ENCODE data around the gene PIGP. TPM values are rescaled to one million over a fixed set of nuclear protein-coding genes. Genes with fewer than 3 reads are reported as not detected.

Gene PIGP
- total RNA-seq, 2 donors from 2014 or later = 12.9 to 22.1 TPM

DNA sequence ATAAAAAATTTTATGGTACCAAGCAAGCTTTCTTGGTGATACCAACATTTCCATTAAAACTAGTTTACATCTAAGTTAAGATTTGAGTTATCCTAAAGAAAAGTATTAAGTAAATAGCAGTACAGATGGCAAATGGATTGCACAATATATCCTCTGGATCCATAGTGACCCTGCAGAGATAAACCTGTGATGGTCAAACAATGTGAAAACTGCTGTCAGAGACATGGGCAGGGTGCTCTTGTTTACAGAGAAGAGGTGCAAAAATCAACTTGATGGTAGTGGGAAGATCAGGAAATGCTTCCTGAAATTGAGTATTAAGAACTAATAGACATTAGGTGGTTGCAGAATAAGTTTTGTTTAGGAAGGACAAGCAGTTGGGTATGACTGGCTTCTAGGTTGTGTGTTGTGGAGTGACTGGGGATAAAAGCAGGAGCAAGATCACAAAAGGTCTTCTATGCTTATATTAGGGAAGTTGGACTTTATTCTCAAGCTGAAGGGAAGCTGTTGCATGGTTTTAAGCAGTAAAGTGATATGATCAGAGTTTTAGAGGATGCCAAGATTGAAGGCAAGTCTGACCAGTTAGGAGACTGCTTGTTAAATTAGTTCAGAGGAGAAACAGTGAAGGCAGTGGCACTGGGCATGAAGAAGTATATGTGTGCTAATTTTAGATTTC, 10.1 kb upstream of the PIGP start:
- Mint-ChIP-seq H3K36me3 (peaks cover 0 to 6% of the 10 kb centered on the region in 2 donors), H3K27ac (no peak overlapping the region), H3K9me3 (no peaks in the 10 kb centered on the region)
- ATAC-seq (no peak), DNase-seq (ENCODE audit: low spot score in 2 of 2) (no peak)

DNA sequence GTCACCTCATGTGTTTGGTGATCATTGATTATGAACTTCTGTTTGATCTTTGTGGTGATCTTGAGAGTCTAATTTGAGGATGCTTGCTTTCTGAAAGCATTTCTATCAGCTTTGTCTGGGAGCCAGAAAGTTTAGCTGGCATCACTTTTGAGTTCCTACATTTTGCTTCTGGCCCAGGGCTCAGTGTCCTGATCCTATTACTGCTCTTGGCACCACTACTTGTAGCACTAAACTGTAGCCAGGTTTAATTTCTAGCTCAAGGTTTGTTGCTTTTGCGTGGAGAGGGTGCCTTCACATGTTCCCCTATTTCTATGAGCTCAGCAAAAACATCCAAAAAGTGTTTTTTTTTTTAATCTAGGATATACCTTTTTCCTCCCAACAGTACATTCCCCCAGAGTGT, 9.5 kb upstream of the PIGP start:
- Mint-ChIP-seq H3K27ac (no peak overlapping the region), H3K36me3 (peaks cover 0 to 6% of the 10 kb centered on the region in 2 donors), H3K9me3 (no peaks in the 10 kb centered on the region)
- DNase-seq (ENCODE audit: low spot score in 2 of 2) (no peak), ATAC-seq (no peak)

DNA sequence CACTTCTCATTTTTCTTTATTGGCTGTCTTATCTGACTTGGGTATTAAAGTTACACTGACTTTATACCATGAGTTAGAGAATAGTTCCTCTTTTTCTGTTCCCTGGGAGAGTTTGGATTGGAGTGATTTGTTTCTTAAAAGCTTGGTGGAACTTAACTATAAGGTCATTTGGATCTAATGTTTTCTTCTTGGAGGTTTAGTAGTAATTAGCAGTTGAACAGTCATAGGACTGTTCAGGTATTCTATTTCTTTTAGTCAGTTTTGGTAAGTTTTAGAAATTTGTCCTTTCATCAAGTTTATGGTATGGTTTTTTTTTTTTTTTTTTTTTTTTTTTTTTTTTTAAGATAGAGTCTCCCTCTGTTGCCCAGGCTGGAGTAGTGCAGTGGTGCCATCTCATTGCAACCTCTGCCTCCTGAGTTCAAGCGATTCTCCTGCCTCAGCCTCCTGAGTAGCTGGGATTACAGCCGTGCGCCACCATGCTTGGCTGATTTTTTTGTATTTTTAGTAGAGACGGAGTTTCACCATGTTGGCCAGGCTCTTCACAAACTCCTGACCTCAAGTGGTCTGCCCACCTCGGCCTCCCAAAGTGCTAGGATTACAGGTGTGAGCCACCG, 6.4 kb upstream of the PIGP start:
- no peak for DNase-seq (ENCODE audit: low spot score in 2 of 2)
- no peak overlapping the region for H3K27ac Mint-ChIP-seq
- peak in 1 of 2 donors; percentile 54 for ATAC-seq
- no peaks in the 10 kb centered on the region for H3K9me3 Mint-ChIP-seq
- H3K36me3 Mint-ChIP-seq = peaks cover 0 to 6% of the 10 kb centered on the region in 2 donors

DNA sequence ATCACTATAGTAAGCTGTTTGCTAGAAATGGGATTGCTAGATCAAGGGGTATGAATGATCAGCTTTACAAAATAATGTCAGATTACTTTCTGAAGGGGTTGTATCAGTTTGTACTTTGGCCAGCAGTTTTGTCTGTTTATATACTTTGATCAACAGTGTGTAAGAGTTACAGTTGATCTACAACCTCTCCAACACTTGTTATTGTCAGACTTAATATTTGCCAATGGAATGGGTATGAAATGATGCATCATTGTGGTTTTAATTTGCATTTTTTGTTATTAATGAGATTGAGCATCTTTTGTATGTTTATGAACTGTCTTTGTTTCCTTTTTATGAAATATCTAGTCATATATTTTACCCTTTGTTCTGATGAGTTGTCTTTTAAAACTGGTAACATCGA, 4.5 kb upstream of the PIGP start:
- no peak overlapping the region for H3K27ac Mint-ChIP-seq
- DNase-seq (ENCODE audit: low spot score in 2 of 2) = no peak
- ATAC-seq = no peak
- H3K9me3 Mint-ChIP-seq = no peaks in the 10 kb centered on the region
- peaks cover 9 to 13% of the 10 kb centered on the region in 2 donors for H3K36me3 Mint-ChIP-seq

DNA sequence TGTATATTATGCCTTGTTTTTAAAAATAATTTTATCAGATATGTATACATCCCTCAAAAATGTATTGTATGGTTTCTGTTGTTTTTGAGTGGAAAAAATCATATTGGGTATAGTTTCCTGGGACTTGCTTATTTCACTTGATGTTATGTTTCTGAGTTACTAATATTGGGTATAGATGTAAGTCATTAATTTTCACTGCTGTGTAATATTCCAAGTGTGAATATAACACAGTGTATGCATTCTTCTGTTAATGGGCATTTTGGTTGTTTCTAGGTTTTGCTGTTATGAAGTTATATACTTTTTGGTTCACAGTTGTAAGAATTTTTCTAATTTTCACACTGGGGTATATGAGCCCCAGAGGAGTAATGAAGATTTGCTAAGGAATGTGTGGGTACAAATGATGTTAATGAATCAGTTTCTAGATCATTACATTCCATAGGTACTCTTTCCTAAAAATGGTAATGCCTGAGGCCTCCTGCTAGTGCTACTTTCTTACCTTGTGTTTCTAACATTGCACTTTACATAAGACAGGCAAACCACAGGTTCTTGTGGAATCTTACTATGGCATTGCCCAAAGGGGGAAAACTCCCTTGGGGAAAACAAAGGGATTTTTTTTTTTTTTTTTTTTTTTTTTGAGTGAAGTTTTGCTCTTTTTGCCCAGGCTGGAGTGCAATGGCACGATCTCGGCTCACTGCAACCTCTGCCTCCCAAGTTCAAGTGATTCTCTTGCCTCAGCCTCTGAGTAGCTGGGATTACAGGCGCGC, 3.4 kb upstream of the PIGP start:
- H3K27ac Mint-ChIP-seq = no peak overlapping the region
- no peak for DNase-seq (ENCODE audit: low spot score in 2 of 2)
- no peak for ATAC-seq
- no peaks in the 10 kb centered on the region for H3K9me3 Mint-ChIP-seq
- peaks cover 20% of the 10 kb centered on the region in 2 donors for H3K36me3 Mint-ChIP-seq

DNA sequence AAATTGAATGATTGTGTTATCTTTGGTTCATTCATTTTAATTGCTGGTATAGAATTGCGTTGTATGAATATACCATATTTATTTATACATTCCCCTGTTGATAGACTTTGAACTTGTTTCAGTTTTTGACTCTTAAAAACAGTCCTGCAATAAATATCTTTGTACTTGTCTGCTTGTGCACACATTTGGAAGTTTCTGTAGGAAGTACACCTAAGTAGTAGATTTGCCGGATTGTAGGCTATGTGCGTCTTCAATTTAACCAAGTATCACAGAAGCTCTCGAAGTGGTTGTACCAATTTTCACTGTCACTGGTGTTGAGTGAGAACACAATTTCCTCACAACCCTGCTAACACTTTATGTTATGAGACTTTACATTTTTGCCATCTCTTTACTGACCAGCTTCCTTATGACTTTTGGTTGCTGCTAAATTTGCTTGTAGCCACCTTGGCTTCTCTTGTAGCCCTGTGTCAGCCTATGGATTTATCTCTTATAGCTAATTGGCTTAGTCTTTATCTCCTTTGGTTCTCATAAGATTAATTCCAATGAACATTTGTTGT, 2.4 kb upstream of the PIGP start:
- no peak for DNase-seq (ENCODE audit: low spot score in 2 of 2)
- peaks cover 20 to 24% of the 10 kb centered on the region in 2 donors for H3K36me3 Mint-ChIP-seq
- no peaks in the 10 kb centered on the region for H3K9me3 Mint-ChIP-seq
- no peak for ATAC-seq
- H3K27ac Mint-ChIP-seq = no peak overlapping the region

DNA sequence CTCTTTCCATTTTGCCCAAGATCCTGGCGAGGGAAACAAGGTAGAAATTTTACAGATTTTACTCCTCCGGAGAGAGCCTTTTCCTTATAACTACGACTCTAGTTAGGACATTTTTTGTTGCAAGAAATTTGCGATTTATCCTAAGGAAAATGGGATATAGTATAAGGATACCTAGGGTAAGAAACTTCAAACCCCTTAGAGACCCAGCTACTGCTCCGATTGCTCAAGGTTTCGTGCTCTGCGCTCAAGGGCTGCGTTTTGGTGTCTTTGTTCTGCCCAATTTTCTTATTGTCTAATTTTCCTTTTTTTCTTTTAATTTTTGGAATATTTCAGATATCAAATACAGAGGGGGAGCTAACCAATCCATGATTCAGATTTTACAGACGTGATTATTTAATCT, 1.7 kb upstream of the PIGP start:
- H3K27ac Mint-ChIP-seq = peak overlapping the region in 1 of 2 donors; percentile 96
- DNase-seq (ENCODE audit: low spot score in 2 of 2) (no peak), ATAC-seq (no peak)
- H3K36me3 Mint-ChIP-seq = peaks cover 24 to 26% of the 10 kb centered on the region in 2 donors
- H3K9me3 Mint-ChIP-seq = no peaks in the 10 kb centered on the region

DNA sequence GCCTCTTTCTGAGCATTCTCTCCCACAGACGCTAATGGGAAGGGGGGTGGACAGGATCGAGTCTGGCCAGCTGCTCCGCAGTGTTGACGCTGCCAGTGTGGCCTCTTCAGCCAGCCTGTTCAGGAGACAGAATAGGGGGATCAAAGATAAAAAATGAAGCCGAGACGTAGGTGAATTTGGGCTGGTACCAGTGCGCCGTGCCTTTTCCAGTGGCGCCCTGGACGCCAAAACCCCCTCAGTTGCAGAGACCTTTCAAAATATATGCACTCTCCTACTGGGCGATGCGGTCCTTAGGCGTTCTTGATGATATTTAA, 1.3 kb upstream of the PIGP start:
- ATAC-seq (no peak), DNase-seq (ENCODE audit: low spot score in 2 of 2) (no peak)
- peak overlapping the region; percentile 82 to 96 for H3K27ac Mint-ChIP-seq
- no peaks in the 10 kb centered on the region for H3K9me3 Mint-ChIP-seq
- H3K36me3 Mint-ChIP-seq = peaks cover 24 to 25% of the 10 kb centered on the region in 2 donors

DNA sequence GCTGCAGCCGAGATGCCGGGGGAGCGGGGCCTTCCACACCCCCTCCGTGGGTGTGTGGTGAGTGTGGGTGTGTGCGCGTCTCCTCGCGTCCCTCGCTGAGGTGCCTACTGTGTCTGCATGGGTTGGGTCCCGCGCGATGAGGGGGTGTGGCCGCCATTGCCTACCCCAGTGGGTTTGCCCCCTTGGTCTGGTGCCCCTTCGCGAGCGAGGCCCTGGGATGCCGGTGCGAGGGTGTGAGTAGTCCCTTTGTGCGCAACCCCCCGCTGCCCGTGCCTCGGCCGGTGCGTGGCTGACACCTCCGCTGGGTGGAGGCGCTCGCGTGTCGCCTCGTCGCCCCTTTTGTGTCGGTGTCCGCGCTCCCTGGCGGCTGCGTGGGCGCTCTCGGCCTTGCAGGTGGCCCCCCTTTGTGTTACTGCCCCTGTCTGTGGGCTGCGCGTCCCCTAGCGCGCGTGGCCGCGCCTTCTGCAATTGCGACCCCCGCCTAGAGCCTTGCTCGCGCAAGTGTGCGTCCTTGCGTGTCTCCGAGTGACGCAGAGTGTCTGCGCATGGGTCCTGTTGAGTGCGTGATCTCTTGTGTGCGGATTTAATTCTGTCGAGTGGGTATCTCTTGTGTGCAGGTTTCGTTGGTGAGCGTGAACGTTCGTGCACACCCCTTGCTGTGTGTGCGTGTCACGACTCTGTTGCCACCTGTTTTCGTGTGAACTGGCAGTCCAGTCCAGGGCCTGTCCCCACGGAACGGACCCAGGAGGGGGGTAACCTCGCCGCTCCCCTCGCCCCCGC, 736 bp upstream of the PIGP start:
- H3K36me3 Mint-ChIP-seq = peaks cover 24 to 28% of the 10 kb centered on the region in 2 donors
- peak overlapping the region; percentile 82 to 96 for H3K27ac Mint-ChIP-seq
- ATAC-seq = peak; percentile 42 to 45
- peak in 1 of 2 donors; percentile 60 for DNase-seq (ENCODE audit: low spot score in 2 of 2)
- H3K9me3 Mint-ChIP-seq = no peaks in the 10 kb centered on the region

DNA sequence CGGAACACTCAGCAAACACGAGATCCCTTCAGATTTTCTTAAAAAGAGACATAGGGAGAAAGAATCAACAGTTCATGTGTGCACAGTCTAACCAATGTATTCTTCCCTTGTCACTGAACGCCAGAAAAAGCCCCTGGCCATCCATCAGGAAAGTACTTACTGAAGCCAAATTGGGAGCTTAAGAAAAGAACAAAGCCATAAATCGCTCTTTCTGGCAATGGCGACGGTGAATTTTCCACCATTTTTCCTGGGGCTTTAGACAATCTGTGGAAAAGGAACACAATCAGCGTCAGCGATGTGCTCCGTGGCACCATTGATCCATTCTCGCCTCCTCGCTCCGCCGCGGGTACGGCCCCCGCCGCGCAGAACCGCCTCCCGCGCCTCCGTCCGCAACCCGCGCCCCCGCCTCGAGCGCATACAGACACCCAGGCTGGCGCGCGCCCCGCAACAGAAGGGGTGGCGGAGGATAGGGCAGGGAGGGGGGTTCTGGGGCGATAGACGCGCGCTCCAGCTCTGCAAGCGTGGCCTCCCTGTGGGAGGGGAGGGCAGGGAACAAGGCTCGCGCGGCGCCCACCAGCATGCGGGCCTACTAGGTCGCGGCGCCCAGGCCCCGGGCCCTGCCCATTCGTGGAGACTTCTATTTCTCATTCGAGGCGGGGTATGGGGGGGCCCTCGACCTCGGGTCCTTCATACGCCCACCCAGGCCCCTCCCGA, 440 bp downstream of the PIGP start:
- Mint-ChIP-seq H3K27ac (peak overlapping the region; percentile 93 to 96), H3K36me3 (peaks cover 24 to 32% of the 10 kb centered on the region in 2 donors), H3K9me3 (no peaks in the 10 kb centered on the region)
- ATAC-seq (peak; percentile 67 to 74), DNase-seq (ENCODE audit: low spot score in 2 of 2) (peak in 1 of 2 donors; percentile 67)

DNA sequence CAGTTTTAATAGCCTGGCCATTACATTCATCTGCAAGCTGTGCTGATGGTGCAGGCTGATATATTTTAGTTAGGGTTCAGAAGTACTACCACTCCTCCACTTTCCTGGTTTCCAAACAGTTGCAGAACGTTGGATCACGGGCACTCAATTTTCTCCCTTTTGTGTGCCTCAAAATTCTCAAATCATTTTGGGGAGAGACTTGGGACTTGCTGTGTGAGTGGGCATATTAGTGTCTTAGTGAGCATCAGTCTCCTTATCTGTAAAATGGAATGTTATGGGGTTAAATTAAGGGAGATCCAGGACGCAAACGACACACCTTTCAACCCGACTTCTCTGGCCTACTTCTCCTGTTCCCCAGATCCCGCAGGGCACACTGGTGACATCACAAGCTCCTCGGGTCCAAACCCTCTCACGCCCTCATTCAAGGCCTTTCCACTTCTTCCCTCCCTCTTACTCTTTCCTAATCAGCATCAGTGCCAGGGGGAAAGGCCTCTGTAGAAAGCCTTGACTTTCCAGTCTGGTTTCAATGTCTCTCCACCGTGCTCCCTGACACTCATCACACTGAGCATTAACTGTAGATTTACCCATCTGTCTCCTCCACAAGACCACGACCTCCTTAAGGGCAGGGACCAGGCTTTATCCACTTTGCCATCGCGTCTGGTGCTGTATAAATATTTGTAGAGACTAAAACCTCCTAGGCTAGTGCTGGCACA, 1.2 kb downstream of the PIGP start:
- no peak for ATAC-seq
- no peak for DNase-seq (ENCODE audit: low spot score in 2 of 2)
- H3K9me3 Mint-ChIP-seq = no peaks in the 10 kb centered on the region

DNA sequence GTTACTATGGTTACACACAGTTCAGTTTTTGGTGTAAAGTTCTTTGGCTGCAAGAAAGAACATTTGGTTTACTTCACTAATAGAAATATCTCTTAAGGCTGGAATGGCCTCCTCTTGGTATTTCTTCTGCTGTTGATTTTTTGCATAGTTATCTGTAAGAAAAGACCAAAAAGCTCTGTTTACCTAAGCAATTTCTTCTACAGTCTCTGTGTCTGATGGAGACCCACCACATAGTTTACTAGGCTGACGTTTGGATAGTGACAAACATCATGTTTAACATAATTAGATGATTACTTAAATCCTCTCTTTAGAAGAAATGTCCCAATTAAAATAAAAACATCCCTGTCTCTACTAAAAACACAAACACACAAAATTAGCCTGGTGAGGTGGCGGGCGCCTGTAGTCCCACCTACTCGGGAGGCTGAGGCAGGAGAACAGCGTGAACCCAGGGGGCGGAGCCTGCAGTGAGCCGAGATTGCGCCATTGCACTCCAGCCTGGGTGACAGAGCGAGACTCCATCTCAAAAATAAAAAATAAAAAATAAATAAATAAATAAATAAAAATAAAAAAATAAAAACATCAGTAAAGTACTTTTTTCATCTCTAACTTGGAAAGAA, 7.2 kb downstream of the PIGP start:
- DNase-seq (ENCODE audit: low spot score in 2 of 2) = no peak
- ATAC-seq = no peak
- H3K36me3 Mint-ChIP-seq = peaks cover 0 to 18% of the 10 kb centered on the region in 2 donors
- H3K27ac Mint-ChIP-seq = no peak overlapping the region
- no peaks in the 10 kb centered on the region for H3K9me3 Mint-ChIP-seq

More for the DNA sequence above, 1.2 kb downstream of the PIGP start:
- Mint-ChIP-seq H3K27ac (peak overlapping the region; percentile 93 to 96), H3K36me3 (peaks cover 24 to 32% of the 10 kb centered on the region in 2 donors)

DNA sequence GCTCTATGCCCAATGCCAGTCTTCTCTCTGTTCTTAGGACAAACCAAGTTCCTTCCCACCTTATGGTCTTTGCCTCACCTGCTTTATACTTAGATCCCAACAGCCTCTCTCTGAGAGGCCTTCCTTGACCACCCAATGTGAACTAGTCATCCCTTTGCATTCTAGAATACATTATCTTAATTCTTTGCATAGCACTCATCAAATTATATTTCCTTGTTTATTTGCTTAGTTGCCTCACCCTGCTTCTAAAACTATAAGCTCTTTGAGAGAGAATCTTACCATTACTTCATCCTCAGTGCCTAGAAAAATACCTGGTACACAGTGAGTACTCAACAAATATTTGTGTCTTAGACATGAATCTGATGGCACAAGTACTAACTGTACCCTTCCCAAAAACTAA, 8.0 kb downstream of the PIGP start:
- H3K36me3 Mint-ChIP-seq = peaks cover 0 to 15% of the 10 kb centered on the region in 2 donors
- H3K9me3 Mint-ChIP-seq = no peaks in the 10 kb centered on the region
- no peak for ATAC-seq
- no peak for DNase-seq (ENCODE audit: low spot score in 2 of 2)
- H3K27ac Mint-ChIP-seq = no peak overlapping the region

DNA sequence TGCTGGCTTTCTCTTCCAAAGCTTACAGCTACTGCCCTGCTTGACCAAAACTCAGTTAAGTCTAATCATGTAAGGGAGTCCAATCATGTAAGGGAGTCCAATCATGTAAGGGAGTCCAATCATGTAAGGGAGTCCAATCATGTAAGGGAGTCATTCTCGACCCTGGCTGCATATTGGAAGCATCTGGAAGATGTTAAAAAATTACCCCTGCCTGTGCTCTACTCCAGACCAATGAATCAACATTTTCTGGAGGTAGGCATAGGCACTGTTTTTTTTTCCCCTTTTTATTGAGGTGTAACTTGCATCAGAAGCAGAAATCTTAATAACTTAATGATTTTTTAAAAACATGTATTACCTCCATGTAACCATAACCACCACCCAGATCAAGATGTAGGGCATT, 9.4 kb downstream of the PIGP start:
- no peak overlapping the region for H3K27ac Mint-ChIP-seq
- DNase-seq (ENCODE audit: low spot score in 2 of 2) = no peak
- H3K36me3 Mint-ChIP-seq = peaks cover 0 to 3% of the 10 kb centered on the region in 2 donors
- ATAC-seq = no peak
- H3K9me3 Mint-ChIP-seq = no peaks in the 10 kb centered on the region

DNA sequence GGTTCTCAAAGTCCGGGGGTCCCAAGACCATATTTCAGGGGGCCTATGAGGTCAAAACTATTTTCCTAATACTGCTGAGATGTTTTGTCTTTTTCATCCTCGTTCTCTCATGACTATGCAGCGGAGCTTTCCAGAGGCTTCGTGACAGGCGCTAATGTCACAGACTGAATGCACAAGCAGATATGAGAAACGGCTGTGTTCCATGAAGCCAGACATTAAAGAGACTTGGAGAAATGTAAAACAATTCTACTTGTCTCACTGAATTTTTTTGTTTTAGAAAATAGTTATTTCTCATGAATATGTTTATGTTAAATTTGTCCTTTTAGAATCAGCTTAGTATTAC, 10.3 kb downstream of the PIGP start:
- ATAC-seq = no peak
- no peak for DNase-seq (ENCODE audit: low spot score in 2 of 2)
- Mint-ChIP-seq H3K27ac (no peak overlapping the region), H3K9me3 (no peaks in the 10 kb centered on the region), H3K36me3 (no peaks in the 10 kb centered on the region)
